ENCODE measurements around the gene ARHGAP12.

DNA sequence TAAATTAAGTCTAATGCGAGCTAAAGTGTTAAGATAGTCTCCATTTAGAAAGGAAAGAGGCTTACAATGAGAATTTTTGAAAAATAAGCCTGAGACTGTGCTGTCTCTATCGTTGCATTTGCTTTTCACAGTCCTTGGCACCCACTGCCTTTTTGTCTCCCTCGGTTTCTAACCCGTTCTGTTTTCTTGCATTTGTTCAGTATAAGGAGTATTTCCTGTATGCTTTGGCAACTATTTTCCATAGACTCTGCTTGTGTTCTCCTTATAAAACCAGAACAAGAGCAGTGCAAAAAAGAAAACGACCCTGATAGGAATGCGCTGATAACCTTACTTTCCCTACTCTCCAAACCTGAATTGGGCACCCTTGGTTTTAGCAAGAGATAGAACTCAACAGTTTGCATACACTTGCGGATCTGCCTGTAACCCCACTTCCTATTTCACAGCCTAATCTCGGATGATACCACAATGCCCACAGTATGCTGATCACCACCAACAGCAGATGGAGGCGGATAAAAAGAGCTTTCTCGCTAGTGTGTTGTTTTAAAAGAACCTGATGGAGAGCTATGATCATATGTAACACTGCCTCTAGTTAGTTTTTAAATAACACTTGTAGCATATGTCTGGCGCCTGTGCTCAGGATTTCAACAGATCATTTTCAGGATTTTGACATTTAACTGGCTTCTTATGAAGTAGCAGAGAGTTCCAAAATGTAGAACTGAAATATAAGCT is 1.6 kb upstream of the ARHGAP12 start:
- TF ChIP-seq, protein P1, sequence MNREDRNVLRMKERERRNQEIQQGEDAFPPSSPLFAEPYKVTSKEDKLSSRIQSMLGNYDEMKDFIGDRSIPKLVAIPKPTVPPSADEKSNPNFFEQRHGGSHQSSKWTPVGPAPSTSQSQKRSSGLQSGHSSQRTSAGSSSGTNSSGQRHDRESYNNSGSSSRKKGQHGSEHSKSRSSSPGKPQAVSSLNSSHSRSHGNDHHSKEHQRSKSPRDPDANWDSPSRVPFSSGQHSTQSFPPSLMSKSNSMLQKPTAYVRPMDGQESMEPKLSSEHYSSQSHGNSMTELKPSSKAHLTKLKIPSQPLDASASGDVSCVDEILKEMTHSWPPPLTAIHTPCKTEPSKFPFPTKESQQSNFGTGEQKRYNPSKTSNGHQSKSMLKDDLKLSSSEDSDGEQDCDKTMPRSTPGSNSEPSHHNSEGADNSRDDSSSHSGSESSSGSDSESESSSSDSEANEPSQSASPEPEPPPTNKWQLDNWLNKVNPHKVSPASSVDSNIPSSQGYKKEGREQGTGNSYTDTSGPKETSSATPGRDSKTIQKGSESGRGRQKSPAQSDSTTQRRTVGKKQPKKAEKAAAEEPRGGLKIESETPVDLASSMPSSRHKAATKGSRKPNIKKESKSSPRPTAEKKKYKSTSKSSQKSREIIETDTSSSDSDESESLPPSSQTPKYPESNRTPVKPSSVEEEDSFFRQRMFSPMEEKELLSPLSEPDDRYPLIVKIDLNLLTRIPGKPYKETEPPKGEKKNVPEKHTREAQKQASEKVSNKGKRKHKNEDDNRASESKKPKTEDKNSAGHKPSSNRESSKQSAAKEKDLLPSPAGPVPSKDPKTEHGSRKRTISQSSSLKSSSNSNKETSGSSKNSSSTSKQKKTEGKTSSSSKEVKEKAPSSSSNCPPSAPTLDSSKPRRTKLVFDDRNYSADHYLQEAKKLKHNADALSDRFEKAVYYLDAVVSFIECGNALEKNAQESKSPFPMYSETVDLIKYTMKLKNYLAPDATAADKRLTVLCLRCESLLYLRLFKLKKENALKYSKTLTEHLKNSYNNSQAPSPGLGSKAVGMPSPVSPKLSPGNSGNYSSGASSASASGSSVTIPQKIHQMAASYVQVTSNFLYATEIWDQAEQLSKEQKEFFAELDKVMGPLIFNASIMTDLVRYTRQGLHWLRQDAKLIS (CRISPR knock-in tag; IDR thresholded peaks at IDR 0.05; ENCODE audit: borderline replicate concordance): no peak
- TF ChIP-seq CREM (CRISPR knock-in tag; IDR thresholded peaks at IDR 0.05) (no peak), SP1 (CRISPR knock-in tag; conservative IDR thresholded peaks at IDR 0.05) (no peak), CTCF (IDR thresholded peaks at IDR 0.05) (no peak)
- TF ChIP-seq, protein P2, sequence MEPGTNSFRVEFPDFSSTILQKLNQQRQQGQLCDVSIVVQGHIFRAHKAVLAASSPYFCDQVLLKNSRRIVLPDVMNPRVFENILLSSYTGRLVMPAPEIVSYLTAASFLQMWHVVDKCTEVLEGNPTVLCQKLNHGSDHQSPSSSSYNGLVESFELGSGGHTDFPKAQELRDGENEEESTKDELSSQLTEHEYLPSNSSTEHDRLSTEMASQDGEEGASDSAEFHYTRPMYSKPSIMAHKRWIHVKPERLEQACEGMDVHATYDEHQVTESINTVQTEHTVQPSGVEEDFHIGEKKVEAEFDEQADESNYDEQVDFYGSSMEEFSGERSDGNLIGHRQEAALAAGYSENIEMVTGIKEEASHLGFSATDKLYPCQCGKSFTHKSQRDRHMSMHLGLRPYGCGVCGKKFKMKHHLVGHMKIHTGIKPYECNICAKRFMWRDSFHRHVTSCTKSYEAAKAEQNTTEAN (CRISPR knock-in tag; IDR thresholded peaks at IDR 0.05): no peak
